H1 (cell line): ENCODE data around the gene ABI1. TPM values are rescaled to one million over a fixed set of nuclear protein-coding genes. Genes with fewer than 3 reads are reported as not detected.

Experiments used
- ASH2L ChIP-seq: fragments of 200-600, 300-600 bp; sonication (generic); IDR thresholded peaks from one replicate; pipeline ENCODE4 v1.7.1; 2017; ENCODE audit warnings: low read length
- CHD1 ChIP-seq: IDR thresholded peaks from 2 replicates; pipeline ENCODE4 v1.6.1; 2012; ENCODE audit warnings: low read depth, low read length, improper control_type of control experiment
- CHD2 ChIP-seq: IDR thresholded peaks from 2 replicates; pipeline ENCODE4 v1.6.1; 2012; ENCODE audit warnings: low read length, improper control_type of control experiment
- CREB1 ChIP-seq: IDR thresholded peaks from 2 replicates; pipeline ENCODE4 v1.6.1; 2012; ENCODE audit warnings: inconsistent platforms
- CTBP2 ChIP-seq: IDR thresholded peaks from 2 replicates; pipeline ENCODE4 v1.7.0; 2011; ENCODE audit warnings: borderline replicate concordance, mild to moderate bottlenecking, moderate library complexity, mixed read lengths, low read length; ENCODE audit not compliant: insufficient read depth, insufficient read length
- EGR1 ChIP-seq: IDR thresholded peaks from 2 replicates; pipeline ENCODE4 v1.6.1; 2011; ENCODE audit warnings: low read depth, low read length, borderline replicate concordance
- EZH2 ChIP-seq: fragments of 200-600 bp; sonication (generic); IDR thresholded peaks from 2 replicates; pipeline ENCODE4 v1.7.1; 2012; ENCODE audit warnings: low read depth, mild to moderate bottlenecking, moderate library complexity, low read length, inconsistent platforms; ENCODE audit not compliant: severe bottlenecking
- HDAC6 ChIP-seq: IDR thresholded peaks from one replicate; pipeline ENCODE4 v1.7.1; 2012; ENCODE audit warnings: low read depth, mild to moderate bottlenecking, inconsistent platforms, low read length, moderate library complexity
- PHF8 ChIP-seq: fragments of 200-600 bp; sonication (generic); conservative IDR thresholded peaks from 2 replicates; pipeline ENCODE4 v1.7.1; 2012; ENCODE audit warnings: low read depth, mild to moderate bottlenecking, inconsistent platforms, low read length, moderate library complexity
- POLR2A ChIP-seq, 2 experiments: IDR thresholded peaks; 1 replicate in 1 of 2; 2 replicates in 1 of 2; pipeline ENCODE4 v1.6.1; 2011; ENCODE audit warnings: low read depth in 2 of 2, low read length in 2 of 2, mild to moderate bottlenecking in 2 of 2; ENCODE audit errors: control extremely low read depth in 1 of 2
- RBBP5 ChIP-seq: IDR thresholded peaks from 2 replicates; pipeline ENCODE4 v1.7.1; 2012; ENCODE audit warnings: low read depth, mild to moderate bottlenecking, inconsistent platforms, low read length, moderate library complexity, borderline replicate concordance
- RFX5 ChIP-seq: IDR thresholded peaks from 2 replicates; pipeline ENCODE4 v1.6.1; 2011; ENCODE audit warnings: low read depth, low read length, improper control_type of control experiment, borderline replicate concordance
- RNF2 ChIP-seq: fragments of 200-900, 300-1000 bp; sonication (generic); IDR thresholded peaks from 2 replicates; pipeline ENCODE4 v1.7.1; 2016; ENCODE audit warnings: borderline replicate concordance, low read depth, mild to moderate bottlenecking, antibody characterized with exemption, low read length; ENCODE audit not compliant: poor library complexity, severe bottlenecking; ENCODE audit errors: missing control alignments
- RXRA ChIP-seq: IDR thresholded peaks from 2 replicates; pipeline ENCODE4 v1.6.1; 2011; ENCODE audit warnings: low read depth, mild to moderate bottlenecking, low read length, moderate library complexity; ENCODE audit not compliant: insufficient read depth
- SP4 ChIP-seq: IDR thresholded peaks from 2 replicates; pipeline ENCODE4 v1.6.1; 2012; ENCODE audit warnings: low read length, inconsistent platforms
- SRF ChIP-seq: IDR thresholded peaks from 2 replicates; pipeline ENCODE4 v1.6.1; 2011; ENCODE audit warnings: mild to moderate bottlenecking, low read depth, low read length, moderate library complexity
- TAF1 ChIP-seq: IDR thresholded peaks from 2 replicates; pipeline ENCODE4 v1.6.1; 2011; ENCODE audit warnings: mild to moderate bottlenecking, low read depth, low read length
- TAF7 ChIP-seq: optimal IDR thresholded peaks from 2 replicates; pipeline ENCODE3; 2011; ENCODE audit warnings: low read depth, mild to moderate bottlenecking, inconsistent platforms, low read length, moderate library complexity, borderline replicate concordance
- TCF12 ChIP-seq: IDR thresholded peaks from 2 replicates; pipeline ENCODE4 v1.6.1; 2011; ENCODE audit warnings: low read depth, mild to moderate bottlenecking, low read length
- polyA plus RNA-seq, 7 experiments: library from polyadenylated mRNA; depleted of rRNA in 3 of 7; stranded (reverse) in 5 of 7; unstranded in 2 of 7; fragments of >200 nt in 5 of 7; fragments of 200-250 nt in 2 of 7; gene quantifications; 1 replicate in 5 of 7; 2 replicates in 1 of 7; 4 replicates in 1 of 7; pipeline versions ENCODE4 v1.2.1 to v1.2.3, GENCODE V29; 2011 to 2013; ENCODE audit warnings: missing spikeins in 2 of 7, mixed read lengths in 2 of 7
- total RNA-seq: library from RNA; stranded (reverse); fragmentation: NEBNext Ultra II Directional; extraction: Animal tissue kit (Norgen Biotek cat#: 25700); gene quantifications from 2 replicates; pipeline ENCODE4 v1.2.1, GENCODE V29; 2021

Gene ABI1
- total and polyA plus RNA-seq, 2 of the 8 experiments (the other 6 are each of a cell fraction or from before 2014, with no cell fraction given) = 35.4 to 37.0 TPM

GRCh38 chr10:26755443-26755903 is 105.3 kb downstream of the ABI1 start (continued):
- no peak for TF ChIP-seq RNF2
- TF ChIP-seq CHD1 = no peak
- TF ChIP-seq TAF1 = no peak
- TF ChIP-seq CHD2 = no peak
- TF ChIP-seq RXRA = no peak
- no peak for TF ChIP-seq EZH2
- TF ChIP-seq RBBP5 = no peak
- no peak for TF ChIP-seq SP4
- no peak for TF ChIP-seq SRF
- TF ChIP-seq ASH2L = peak; percentile 43
- no peak for TF ChIP-seq TCF12
- no peak for TF ChIP-seq RFX5
- TF ChIP-seq CREB1 = no peak
- no peak for TF ChIP-seq TAF7
- TF ChIP-seq POLR2A (IDR thresholded peaks at IDR 0.05; ENCODE audit: control extremely low read depth in 1 of 2, low read depth in 2 of 2, low read length in 2 of 2) = no peak
- TF ChIP-seq PHF8 = no peak
- no peak for TF ChIP-seq CTBP2
- TF ChIP-seq EGR1 = no peak
- no peak for TF ChIP-seq HDAC6
